GM13976 (cell line): Measurements from ENCODE around the gene TXLNA.

Experiments
- DNase-seq: peaks from one replicate; pipeline ENCODE4 v3.0.0; 2012; ENCODE audit warnings: low spot score
- in situ Hi-C: fragments of 300-500 bp; cut with MboI; formaldehyde crosslinking; loops from one replicate; pipeline ENCODE4 v1.12.0; 2022; ENCODE audit warnings: low sequenced_read_pairs, mixed read lengths, inconsistent platforms; ENCODE audit not compliant: unreplicated experiment
- TF ChIP-seq, protein P1 (sequence below): IDR thresholded peaks from 2 replicates; pipeline ENCODE4 v1.5.1; 2012; ENCODE audit warnings: borderline replicate concordance, mild to moderate bottlenecking; ENCODE audit not compliant: insufficient read depth; ENCODE audit errors: extremely low read depth, missing control alignments, control extremely low read depth

The TXLNA gene

DNA sequence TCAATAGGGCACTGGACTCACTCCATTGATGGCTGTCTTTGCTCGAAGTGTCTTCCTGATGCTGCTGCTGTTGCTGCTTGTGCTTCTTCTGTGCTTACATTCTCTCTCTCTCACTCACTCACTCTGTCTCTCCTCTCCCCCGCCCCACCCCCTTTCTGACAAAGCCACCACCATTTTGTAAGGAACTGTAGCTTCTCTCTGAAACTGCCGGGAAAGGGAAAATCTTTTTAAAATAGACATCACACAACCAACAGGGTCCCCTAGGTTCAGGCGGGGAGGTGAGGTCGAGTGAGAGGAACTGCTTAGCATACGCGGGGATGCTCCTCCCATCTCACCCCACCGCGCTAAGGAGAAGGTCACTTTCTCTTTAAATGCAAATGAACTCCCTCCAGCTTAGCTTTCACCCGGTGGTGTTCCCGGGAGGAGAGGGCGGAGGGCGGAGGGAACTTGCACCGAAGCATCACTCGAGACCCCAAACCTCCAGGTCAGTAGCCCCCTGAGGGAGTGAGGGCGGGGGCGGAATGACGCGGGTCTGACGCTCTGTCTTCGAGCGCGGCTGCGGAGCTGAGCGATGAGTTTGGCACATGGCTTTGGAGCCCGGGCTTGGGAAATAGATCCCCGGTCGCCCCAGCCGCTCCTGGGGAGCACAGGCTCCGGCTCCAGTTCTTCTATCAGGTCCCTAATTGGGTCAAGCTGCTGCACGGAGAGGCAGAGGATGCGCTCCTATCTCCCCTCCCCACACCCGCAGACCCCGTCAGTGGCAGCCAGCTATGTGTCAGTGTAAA, 20.9 kb downstream of the TXLNA start, which contains the start of gene CCDC28B:
Gene CCDC28B, plus strand, starts transcription at position 370 of the 785 bp plus-strand sequence. CDS start 1,341 bp downstream, outside the sequence.
- peak; percentile 82 for DNase-seq
- TF ChIP-seq, protein P1, sequence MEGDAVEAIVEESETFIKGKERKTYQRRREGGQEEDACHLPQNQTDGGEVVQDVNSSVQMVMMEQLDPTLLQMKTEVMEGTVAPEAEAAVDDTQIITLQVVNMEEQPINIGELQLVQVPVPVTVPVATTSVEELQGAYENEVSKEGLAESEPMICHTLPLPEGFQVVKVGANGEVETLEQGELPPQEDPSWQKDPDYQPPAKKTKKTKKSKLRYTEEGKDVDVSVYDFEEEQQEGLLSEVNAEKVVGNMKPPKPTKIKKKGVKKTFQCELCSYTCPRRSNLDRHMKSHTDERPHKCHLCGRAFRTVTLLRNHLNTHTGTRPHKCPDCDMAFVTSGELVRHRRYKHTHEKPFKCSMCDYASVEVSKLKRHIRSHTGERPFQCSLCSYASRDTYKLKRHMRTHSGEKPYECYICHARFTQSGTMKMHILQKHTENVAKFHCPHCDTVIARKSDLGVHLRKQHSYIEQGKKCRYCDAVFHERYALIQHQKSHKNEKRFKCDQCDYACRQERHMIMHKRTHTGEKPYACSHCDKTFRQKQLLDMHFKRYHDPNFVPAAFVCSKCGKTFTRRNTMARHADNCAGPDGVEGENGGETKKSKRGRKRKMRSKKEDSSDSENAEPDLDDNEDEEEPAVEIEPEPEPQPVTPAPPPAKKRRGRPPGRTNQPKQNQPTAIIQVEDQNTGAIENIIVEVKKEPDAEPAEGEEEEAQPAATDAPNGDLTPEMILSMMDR, result no peak

DNA sequence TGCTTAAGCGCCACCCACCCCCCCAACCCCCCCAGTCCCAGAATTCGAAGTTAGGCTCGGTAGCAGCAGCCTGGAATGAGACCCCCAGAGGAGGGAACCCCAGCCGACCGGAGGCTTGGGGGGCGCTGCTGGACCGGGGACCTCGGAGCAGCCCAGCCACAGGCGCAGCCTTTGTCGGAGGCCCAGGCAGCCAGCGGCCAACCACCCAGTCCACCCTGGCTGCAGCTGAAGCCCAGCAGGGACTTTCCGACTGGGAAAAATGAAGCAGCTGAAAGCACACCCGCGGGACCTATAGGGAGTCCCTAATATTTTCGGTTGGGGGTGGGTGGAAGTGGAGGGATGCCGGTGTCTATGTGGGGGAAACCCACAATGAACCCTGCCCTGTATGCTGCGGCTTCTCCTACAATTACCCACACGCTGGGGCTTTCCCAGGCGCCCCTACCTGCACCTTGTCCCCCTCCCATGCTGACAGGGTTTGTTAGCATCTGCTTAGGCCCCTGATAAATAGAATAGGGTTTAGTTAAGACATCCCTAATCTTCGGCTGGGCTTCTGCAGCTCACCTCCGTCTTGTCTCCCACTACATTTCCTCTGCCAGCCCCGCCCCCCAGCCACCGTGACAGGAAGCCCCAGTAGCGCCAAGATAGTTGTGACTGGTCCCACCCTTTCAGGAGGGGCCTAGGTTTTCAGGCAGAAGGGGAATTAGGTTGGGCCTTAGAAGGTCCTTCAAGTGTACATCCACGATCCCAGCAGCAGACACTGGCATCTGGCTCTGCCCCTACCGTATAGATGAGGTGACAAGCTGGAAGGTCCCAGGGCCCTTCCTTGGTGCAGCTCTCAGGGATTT, 21.8 kb downstream of the TXLNA start:
- DNase-seq, result peak; percentile 86
- TF ChIP-seq, protein P1, result no peak
- in situ Hi-C loops, result no loop called here

More for the DNA sequence above, 20.9 kb downstream of the TXLNA start, which contains the start of gene CCDC28B:
- in situ Hi-C loops, result no loop called here

DNA sequence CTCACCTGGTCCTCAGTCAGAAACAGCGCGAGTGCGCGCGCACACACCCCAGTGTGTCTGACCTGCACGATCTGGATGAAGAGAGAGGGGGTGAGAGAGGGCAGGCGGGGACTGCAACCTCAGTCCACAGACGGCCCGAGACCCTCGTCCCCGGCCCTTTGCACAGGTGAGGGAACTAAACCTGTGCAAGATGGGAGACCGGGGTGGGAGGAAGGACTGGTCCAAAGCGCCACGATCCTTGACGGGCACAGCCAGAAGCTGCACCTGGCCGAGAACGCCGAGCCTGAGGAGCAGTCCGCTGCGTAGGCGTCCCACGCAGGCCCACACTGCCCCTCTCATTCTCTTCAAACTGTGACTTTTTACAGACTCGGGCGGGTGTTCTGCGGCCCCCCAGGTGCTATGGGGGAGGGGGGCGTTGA, 25.5 kb downstream of the TXLNA start:
- in situ Hi-C loops, result no loop called here
- TF ChIP-seq, protein P1, result no peak
- no peak for DNase-seq

DNA sequence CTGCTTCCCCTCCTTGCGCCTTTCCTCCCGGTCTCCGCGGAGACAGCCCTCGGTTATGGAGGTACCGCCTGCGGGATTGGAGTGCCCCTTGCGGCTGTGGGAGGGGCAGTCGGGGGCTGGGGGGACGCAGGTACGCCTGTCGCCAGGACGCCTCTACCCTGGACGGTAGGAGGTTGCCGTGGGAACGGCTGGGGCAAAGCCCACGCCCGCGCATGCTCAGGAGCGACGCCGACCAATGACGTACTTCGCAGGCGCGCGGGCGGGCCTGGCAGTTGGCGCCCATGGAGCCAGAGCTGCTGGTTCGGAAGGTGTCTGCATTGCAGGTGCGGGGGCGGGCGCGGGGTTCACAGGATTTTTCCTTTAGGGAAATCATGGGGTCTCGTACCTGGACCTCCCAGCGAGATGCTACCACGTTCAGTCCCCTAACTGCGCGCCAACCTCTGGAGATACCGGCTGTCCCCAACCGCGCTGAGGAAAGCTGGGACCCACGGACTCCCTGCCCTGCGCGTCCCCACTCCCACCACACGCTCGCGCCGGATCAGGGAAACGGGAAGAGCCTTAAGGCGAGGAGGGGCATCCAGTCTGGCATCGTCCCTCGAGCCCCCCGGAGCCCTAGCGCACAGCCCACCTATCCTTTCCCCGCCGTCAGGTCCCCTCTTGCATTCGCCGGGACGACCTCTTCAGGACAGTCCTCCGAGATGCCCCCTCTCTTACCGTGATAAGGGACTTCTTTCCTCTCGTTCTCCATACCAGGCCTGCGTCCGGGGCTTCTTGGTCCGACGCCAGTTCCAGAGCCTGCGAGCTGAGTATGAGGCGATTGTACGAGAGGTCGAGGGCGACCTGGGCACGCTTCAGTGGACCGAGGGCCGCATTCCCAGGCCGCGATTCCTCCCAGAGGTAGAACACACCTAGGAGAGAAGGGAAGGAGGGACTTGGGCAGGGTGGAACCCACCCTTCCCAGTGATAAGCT, 26.2 kb downstream of the TXLNA start, which contains the start of gene IQCC:
Gene IQCC, plus strand, starts transcription at position 271 of the 970 bp plus-strand sequence. Its CDS starts 11 bp downstream, at position 282.
- peak; percentile 96 for DNase-seq
- TF ChIP-seq, protein P1, result no peak
- in situ Hi-C loops, result no loop called here

DNA sequence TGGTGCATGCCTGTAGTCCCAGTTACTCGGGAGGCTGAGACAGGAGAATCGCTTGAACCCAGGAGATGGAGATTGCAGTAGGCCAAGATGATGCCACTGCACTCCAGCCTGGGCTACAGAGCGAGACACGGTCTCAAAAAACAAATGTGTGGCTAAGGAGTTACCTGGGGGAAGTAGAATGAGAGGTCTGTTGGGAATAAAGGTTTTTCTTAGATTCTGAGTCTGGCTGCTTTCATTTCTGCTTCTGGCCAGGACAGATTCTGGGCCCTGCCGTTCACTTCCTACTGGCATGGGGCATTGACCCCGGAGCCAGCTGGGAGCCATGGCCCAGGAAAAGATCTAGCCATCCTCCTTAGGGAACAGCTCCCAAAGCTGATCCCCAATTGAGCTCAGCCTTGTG, 29.0 kb downstream of the TXLNA start:
- no peak for DNase-seq
- in situ Hi-C loops, result no loop called here
- TF ChIP-seq, protein P1, result no peak
